Fibroblast of lung (primary cell): Measurements from ENCODE around the gene ZNF277.

Experiments used
- CTCF ChIP-seq, 2 donors: IDR thresholded peaks in 1 of 2; conservative IDR thresholded peaks in 1 of 2; 1 replicate in 1 of 2; 2 replicates in 1 of 2; pipeline ENCODE4 v1.5.1; 2011 to 2012; ENCODE audit warnings: low read length in 2 of 2, control low read depth in 1 of 2, inconsistent platforms in 1 of 2, low read depth in 1 of 2, mild to moderate bottlenecking in 1 of 2
- EZH2 ChIP-seq: IDR thresholded peaks from 2 replicates; pipeline ENCODE4 v1.5.1; 2012; ENCODE audit warnings: low read length, control low read depth, mild to moderate bottlenecking; ENCODE audit errors: missing control alignments

- TF ChIP-seq CTCF (conservative IDR thresholded peaks at IDR 0.05 in 1 of 2, IDR thresholded peaks at IDR 0.05 in 1 of 2; ENCODE audit: low read depth in 1 of 2, low read length in 2 of 2) (no peak), EZH2 (no peak)
These were observed 91.2 kb downstream of the ZNF277 start for GRCh38 chr7:112297681-112298080.
